Activated T-helper 17 cell treated with anti-CD3 and anti-CD28 coated beads, Interleukin-2, amount 50 U/mL, for 72 hours (primary cell): ENCODE data around the gene ROPN1B. TPM values are rescaled to one million over a fixed set of nuclear protein-coding genes. Genes with fewer than 3 reads are reported as not detected.
"Not testable (repeated sequence)": the region's sequence is repeated elsewhere in the genome, so short reads cannot be mapped to it uniquely, and the experiment has no call there.

Source experiments
- ATAC-seq: fragments of 150-1000 bp; cut with Tn5 transposase; replicated peaks from 2 replicates; pipeline ENCODE4 v1.10.0; 2021; ENCODE audit warnings: mild to moderate bottlenecking, moderate library complexity
- H3K27ac Mint-ChIP-seq: one replicate; pipeline ENCODE4 v1.8.0; 2022; ENCODE audit warnings: mixed read lengths
- H3K27me3 Mint-ChIP-seq: one replicate; pipeline ENCODE4 v1.8.0; 2022; ENCODE audit warnings: mixed read lengths
- H3K36me3 Mint-ChIP-seq: one replicate; pipeline ENCODE4 v1.8.0; 2022; ENCODE audit warnings: low read depth, mild to moderate bottlenecking, mixed read lengths
- H3K4me1 Mint-ChIP-seq: one replicate; pipeline ENCODE4 v1.8.0; 2022; ENCODE audit warnings: mixed read lengths
- H3K4me3 Mint-ChIP-seq: one replicate; pipeline ENCODE4 v1.8.0; 2022; ENCODE audit warnings: mild to moderate bottlenecking, mixed read lengths
- H3K9me3 Mint-ChIP-seq: one replicate; pipeline ENCODE4 v1.8.0; 2022; ENCODE audit warnings: mixed read lengths
- total RNA-seq, 2 donors: library from RNA; stranded (reverse); gene quantifications; one replicate each; pipeline ENCODE4 v1.2.3, GENCODE V29; 2022

The ROPN1B gene
- total RNA-seq, 2 donors from 2014 or later, result not detected

GRCh38 chr3:125936891-125937290 is 32.1 kb upstream of the ROPN1B start:
- not testable (repeated sequence) for H3K4me1 Mint-ChIP-seq, ATAC-seq, H3K4me3 Mint-ChIP-seq, H3K9me3 Mint-ChIP-seq, H3K27me3 Mint-ChIP-seq, H3K36me3 Mint-ChIP-seq, H3K27ac Mint-ChIP-seq

GRCh38 chr3:125947806-125948205 is 21.2 kb upstream of the ROPN1B start:
- not testable (repeated sequence) for H3K36me3 Mint-ChIP-seq, H3K4me3 Mint-ChIP-seq, H3K27ac Mint-ChIP-seq, H3K4me1 Mint-ChIP-seq, ATAC-seq, H3K9me3 Mint-ChIP-seq
- H3K27me3 Mint-ChIP-seq, result peaks cover 21% of the 10 kb centered on the region

GRCh38 chr3:125948901-125949300 is 20.1 kb upstream of the ROPN1B start:
- H3K4me1 Mint-ChIP-seq, H3K36me3 Mint-ChIP-seq, H3K4me3 Mint-ChIP-seq, H3K27ac Mint-ChIP-seq, ATAC-seq, H3K9me3 Mint-ChIP-seq: not testable (repeated sequence)
- peaks cover 24% of the 10 kb centered on the region for H3K27me3 Mint-ChIP-seq

- not testable (repeated sequence) for H3K27ac Mint-ChIP-seq, H3K9me3 Mint-ChIP-seq, H3K4me1 Mint-ChIP-seq, H3K4me3 Mint-ChIP-seq, ATAC-seq, H3K36me3 Mint-ChIP-seq
- H3K27me3 Mint-ChIP-seq, result peaks cover 29% of the 10 kb centered on the region
These were observed 17.8 kb upstream of the ROPN1B start for GRCh38 chr3:125951176-125951575.

- not testable (repeated sequence) for H3K4me3 Mint-ChIP-seq, H3K36me3 Mint-ChIP-seq, H3K9me3 Mint-ChIP-seq, H3K27ac Mint-ChIP-seq, H3K4me1 Mint-ChIP-seq, ATAC-seq
- H3K27me3 Mint-ChIP-seq, result peaks cover 33% of the 10 kb centered on the region
These were observed 12.0 kb upstream of the ROPN1B start for GRCh38 chr3:125957020-125957419.

- Mint-ChIP-seq H3K4me1 (no peaks in the 10 kb centered on the region), H3K9me3 (no peaks in the 10 kb centered on the region), H3K36me3 (no peaks in the 10 kb centered on the region), H3K4me3 (no peak overlapping the region), H3K27me3 (peaks cover 33% of the 10 kb centered on the region), H3K27ac (no peak overlapping the region)
- ATAC-seq, result no peak
These were observed 11.1 kb upstream of the ROPN1B start for GRCh38 chr3:125957674-125958510.

GRCh38 chr3:125958511-125959316 is 10.3 kb upstream of the ROPN1B start:
- Mint-ChIP-seq H3K4me3 (no peak overlapping the region), H3K27ac (no peak overlapping the region), H3K36me3 (no peaks in the 10 kb centered on the region), H3K4me1 (no peaks in the 10 kb centered on the region), H3K27me3 (peaks cover 30% of the 10 kb centered on the region), H3K9me3 (no peaks in the 10 kb centered on the region)
- ATAC-seq, result no peak

- no peaks in the 10 kb centered on the region for H3K36me3 Mint-ChIP-seq
- peaks cover 28% of the 10 kb centered on the region for H3K27me3 Mint-ChIP-seq
- H3K4me3 Mint-ChIP-seq, result no peak overlapping the region
- H3K9me3 Mint-ChIP-seq, result no peaks in the 10 kb centered on the region
- ATAC-seq, result no peak
- no peak overlapping the region for H3K27ac Mint-ChIP-seq
- H3K4me1 Mint-ChIP-seq, result no peaks in the 10 kb centered on the region
These were observed 9.5 kb upstream of the ROPN1B start for GRCh38 chr3:125959317-125960065.

- no peak for ATAC-seq
- H3K27ac Mint-ChIP-seq, result no peak overlapping the region
- no peaks in the 10 kb centered on the region for H3K4me1 Mint-ChIP-seq
- H3K9me3 Mint-ChIP-seq, result no peaks in the 10 kb centered on the region
- no peaks in the 10 kb centered on the region for H3K36me3 Mint-ChIP-seq
- peaks cover 26% of the 10 kb centered on the region for H3K27me3 Mint-ChIP-seq
- no peak overlapping the region for H3K4me3 Mint-ChIP-seq
These were observed 8.9 kb upstream of the ROPN1B start for GRCh38 chr3:125960066-125960424.

- H3K9me3 Mint-ChIP-seq, result no peaks in the 10 kb centered on the region
- no peak overlapping the region for H3K4me3 Mint-ChIP-seq
- peaks cover 21% of the 10 kb centered on the region for H3K27me3 Mint-ChIP-seq
- no peaks in the 10 kb centered on the region for H3K36me3 Mint-ChIP-seq
- H3K4me1 Mint-ChIP-seq, result no peaks in the 10 kb centered on the region
- no peak for ATAC-seq
- no peak overlapping the region for H3K27ac Mint-ChIP-seq
These were observed 8.3 kb upstream of the ROPN1B start for GRCh38 chr3:125960456-125961288.

GRCh38 chr3:125961289-125961589 is 7.7 kb upstream of the ROPN1B start:
- Mint-ChIP-seq H3K36me3 (no peaks in the 10 kb centered on the region), H3K27me3 (peaks cover 17% of the 10 kb centered on the region), H3K4me1 (no peaks in the 10 kb centered on the region), H3K27ac (no peak overlapping the region), H3K9me3 (no peaks in the 10 kb centered on the region), H3K4me3 (no peak overlapping the region)
- ATAC-seq, result no peak

- not testable (repeated sequence) for ATAC-seq, H3K27me3 Mint-ChIP-seq, H3K27ac Mint-ChIP-seq, H3K36me3 Mint-ChIP-seq, H3K9me3 Mint-ChIP-seq, H3K4me3 Mint-ChIP-seq, H3K4me1 Mint-ChIP-seq
These were observed 5.1 kb upstream of the ROPN1B start for GRCh38 chr3:125963834-125964233.

GRCh38 chr3:125965505-125965904 is 3.5 kb upstream of the ROPN1B start:
- ATAC-seq, result no peak
- H3K9me3 Mint-ChIP-seq, result no peaks in the 10 kb centered on the region

GRCh38 chr3:125967156-125967555 is 1.8 kb upstream of the ROPN1B start:
- H3K27ac Mint-ChIP-seq, result no peak overlapping the region
- peaks cover 5% of the 10 kb centered on the region for H3K27me3 Mint-ChIP-seq
- H3K4me3 Mint-ChIP-seq, result no peak overlapping the region
- H3K36me3 Mint-ChIP-seq, result no peaks in the 10 kb centered on the region
- no peaks in the 10 kb centered on the region for H3K4me1 Mint-ChIP-seq
- no peak for ATAC-seq
- H3K9me3 Mint-ChIP-seq, result no peaks in the 10 kb centered on the region

More at GRCh38 chr3:125965505-125965904, 3.5 kb upstream of the ROPN1B start:
- no peaks in the 10 kb centered on the region for H3K4me1 Mint-ChIP-seq
- no peak overlapping the region for H3K27ac Mint-ChIP-seq
- H3K36me3 Mint-ChIP-seq, result no peaks in the 10 kb centered on the region
- peaks cover under 1% of the 10 kb centered on the region for H3K27me3 Mint-ChIP-seq
- H3K4me3 Mint-ChIP-seq, result no peak overlapping the region
